WERI-Rb-1 (cell line): Measurements from ENCODE around the gene CCDC87.

Source experiments
- DNase-seq: peaks from one replicate; pipeline ENCODE4 v3.0.0-alpha.2; 2020
- H3K27ac ChIP-seq: fragments of 250-450 bp; sonication (Bioruptor Pico); 2 replicates; pipeline ENCODE4 v1.5.1; 2020; ENCODE audit warnings: mild to moderate bottlenecking, moderate library complexity
- H3K27me3 ChIP-seq: fragments of 250-450 bp; sonication (Bioruptor Pico); 2 replicates; pipeline ENCODE4 v1.5.1; 2021; ENCODE audit warnings: mild to moderate bottlenecking, low read depth, moderate library complexity; ENCODE audit not compliant: insufficient read depth, severe bottlenecking
- H3K36me3 ChIP-seq: fragments of 250-450 bp; sonication (Bioruptor Pico); 2 replicates; pipeline ENCODE4 v1.5.1; 2020; ENCODE audit warnings: mild to moderate bottlenecking, moderate library complexity
- H3K4me3 ChIP-seq: 2 replicates; pipeline ENCODE4 v1.5.1; 2011; ENCODE audit warnings: low read depth, mild to moderate bottlenecking, control low read depth, low read length
- H3K9me3 ChIP-seq: fragments of 250-450 bp; sonication (Bioruptor Pico); 2 replicates; pipeline ENCODE4 v1.5.1; 2021; ENCODE audit warnings: mild to moderate bottlenecking, moderate library complexity; ENCODE audit not compliant: severe bottlenecking
- TF ChIP-seq, protein P1 (sequence below): IDR thresholded peaks from 2 replicates; pipeline ENCODE4 v1.5.1; 2011; ENCODE audit warnings: low read depth, mild to moderate bottlenecking, control low read depth, inconsistent platforms, low read length

The CCDC87 gene

DNA sequence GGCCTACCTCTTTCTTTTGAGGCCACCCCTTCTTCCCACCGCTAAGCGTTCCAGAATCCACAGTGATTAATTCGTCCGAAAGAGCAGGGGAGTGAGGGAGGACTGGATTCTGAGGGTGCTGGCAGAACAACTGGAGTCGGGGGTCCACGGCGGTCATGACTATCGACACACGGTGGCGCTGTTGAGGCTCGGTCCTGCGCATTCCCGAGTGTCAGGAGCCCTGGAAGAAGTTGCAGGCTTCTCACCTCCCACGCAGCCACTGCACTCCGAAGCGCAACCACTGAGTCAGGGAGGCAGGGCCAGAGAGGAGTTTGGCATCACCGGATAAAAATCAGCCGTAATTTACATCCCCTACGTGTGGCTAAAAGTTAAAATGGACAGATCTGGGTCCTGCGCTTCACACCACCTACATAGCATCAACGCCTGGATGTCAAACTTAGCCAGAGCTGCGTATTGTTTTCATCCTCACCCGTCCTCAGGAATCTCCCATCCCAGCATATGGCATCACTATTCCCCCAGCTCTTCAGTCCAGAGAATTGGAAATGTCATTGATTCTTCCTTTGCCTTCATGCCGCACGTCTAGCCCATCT lies 13.8 kb downstream of the CCDC87 start:
- no peaks in the 10 kb centered on the region for H3K27me3 ChIP-seq
- no peaks in the 10 kb centered on the region for H3K36me3 ChIP-seq
- H3K4me3 ChIP-seq = no peak overlapping the region
- H3K27ac ChIP-seq = no peak overlapping the region; the same call in 1 of the 2 replicates
- peaks cover 13% of the 10 kb centered on the region for H3K9me3 ChIP-seq
- DNase-seq = peak; percentile 80
- TF ChIP-seq, protein P1, sequence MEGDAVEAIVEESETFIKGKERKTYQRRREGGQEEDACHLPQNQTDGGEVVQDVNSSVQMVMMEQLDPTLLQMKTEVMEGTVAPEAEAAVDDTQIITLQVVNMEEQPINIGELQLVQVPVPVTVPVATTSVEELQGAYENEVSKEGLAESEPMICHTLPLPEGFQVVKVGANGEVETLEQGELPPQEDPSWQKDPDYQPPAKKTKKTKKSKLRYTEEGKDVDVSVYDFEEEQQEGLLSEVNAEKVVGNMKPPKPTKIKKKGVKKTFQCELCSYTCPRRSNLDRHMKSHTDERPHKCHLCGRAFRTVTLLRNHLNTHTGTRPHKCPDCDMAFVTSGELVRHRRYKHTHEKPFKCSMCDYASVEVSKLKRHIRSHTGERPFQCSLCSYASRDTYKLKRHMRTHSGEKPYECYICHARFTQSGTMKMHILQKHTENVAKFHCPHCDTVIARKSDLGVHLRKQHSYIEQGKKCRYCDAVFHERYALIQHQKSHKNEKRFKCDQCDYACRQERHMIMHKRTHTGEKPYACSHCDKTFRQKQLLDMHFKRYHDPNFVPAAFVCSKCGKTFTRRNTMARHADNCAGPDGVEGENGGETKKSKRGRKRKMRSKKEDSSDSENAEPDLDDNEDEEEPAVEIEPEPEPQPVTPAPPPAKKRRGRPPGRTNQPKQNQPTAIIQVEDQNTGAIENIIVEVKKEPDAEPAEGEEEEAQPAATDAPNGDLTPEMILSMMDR = peak; percentile 90

DNA sequence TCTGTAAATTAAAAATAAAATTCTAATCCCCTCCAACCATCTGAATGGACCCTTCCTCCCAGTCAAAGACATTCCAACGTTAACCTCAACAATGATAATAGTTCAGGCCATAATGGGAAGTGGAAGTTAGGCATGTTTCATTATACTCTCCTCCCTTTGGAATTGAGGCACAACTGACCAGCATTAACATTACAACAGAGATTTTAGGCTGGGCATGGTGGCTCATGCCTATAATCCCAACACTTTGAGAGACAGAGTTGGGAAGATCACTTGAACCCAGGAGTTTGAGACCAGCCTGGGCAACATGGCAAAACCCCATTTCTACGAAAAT lies 22.0 kb downstream of the CCDC87 start:
- no peaks in the 10 kb centered on the region for H3K9me3 ChIP-seq
- H3K4me3 ChIP-seq = no peak overlapping the region
- H3K27ac ChIP-seq = peak overlapping the region; percentile 74
- H3K36me3 ChIP-seq = peaks cover 9% of the 10 kb centered on the region; the same call in 1 of the 2 replicates
- no peak for DNase-seq
- H3K27me3 ChIP-seq = no peaks in the 10 kb centered on the region
- TF ChIP-seq, protein P1 = no peak

DNA sequence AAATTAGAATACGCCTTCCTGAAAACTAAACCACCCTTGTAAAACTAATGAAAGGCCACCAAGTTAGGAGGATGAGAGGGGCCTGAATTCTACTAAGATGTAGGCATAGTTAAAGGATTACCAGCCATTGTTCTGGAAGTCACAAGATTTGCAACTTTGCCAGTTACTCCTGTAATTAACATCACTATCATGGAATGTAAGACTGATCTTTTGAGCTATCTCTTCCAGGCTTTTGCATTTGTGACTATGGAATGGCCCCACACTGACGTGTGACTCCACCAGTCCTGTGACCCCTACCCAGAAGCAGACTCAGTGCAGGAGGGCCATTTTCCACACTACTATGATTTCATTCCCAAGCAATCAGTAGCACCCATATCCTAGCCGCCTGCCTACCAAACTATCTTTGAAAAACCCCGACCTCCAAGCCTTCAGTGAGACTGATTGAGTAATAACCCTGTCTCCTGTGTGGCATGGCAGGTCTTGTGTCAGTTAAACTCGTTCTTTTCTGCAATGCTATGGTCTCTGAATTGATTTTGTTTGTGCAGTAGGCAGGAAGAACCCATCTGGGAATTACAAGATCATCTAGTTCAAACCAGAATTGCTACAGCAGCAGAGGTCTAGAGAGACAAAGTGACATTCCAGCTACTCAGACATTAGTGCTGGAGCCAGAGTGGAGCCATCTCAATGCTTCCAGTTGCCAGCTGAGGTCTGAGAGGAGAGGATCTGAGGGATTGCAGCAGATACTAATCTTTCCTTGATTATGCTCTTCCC lies 22.6 kb downstream of the CCDC87 start:
- Histone ChIP-seq H3K4me3 (no peak overlapping the region), H3K36me3 (peaks cover 15% of the 10 kb centered on the region), H3K27me3 (no peaks in the 10 kb centered on the region), H3K9me3 (no peaks in the 10 kb centered on the region), H3K27ac (peak overlapping the region; percentile 74)
- DNase-seq = no peak
- TF ChIP-seq, protein P1 = no peak

DNA sequence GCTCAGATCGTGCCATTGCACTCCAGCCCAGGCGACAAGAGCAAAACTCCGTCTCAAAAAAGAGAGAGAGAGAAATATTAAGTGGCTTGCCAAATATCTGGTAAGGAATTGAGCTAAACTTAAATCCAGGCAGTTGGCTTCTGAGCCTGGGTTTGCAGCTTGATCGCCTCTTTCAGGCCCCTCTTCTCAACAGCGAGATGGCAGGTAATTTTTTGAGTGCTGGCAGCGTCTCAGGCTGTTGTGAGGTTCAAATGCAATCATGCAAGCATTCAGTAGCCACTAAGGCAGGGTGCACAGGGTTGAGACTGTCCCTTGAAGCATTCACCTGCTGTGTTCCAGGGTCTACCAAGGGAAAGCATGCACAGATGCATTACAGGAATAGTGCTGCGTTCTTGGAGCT lies 23.8 kb downstream of the CCDC87 start:
- H3K27me3 ChIP-seq = no peaks in the 10 kb centered on the region
- H3K9me3 ChIP-seq = no peaks in the 10 kb centered on the region
- TF ChIP-seq, protein P1 = no peak
- no peak for DNase-seq
- H3K27ac ChIP-seq = peak overlapping the region; percentile 74
- H3K36me3 ChIP-seq = peaks cover 23% of the 10 kb centered on the region
- H3K4me3 ChIP-seq = no peak overlapping the region

DNA sequence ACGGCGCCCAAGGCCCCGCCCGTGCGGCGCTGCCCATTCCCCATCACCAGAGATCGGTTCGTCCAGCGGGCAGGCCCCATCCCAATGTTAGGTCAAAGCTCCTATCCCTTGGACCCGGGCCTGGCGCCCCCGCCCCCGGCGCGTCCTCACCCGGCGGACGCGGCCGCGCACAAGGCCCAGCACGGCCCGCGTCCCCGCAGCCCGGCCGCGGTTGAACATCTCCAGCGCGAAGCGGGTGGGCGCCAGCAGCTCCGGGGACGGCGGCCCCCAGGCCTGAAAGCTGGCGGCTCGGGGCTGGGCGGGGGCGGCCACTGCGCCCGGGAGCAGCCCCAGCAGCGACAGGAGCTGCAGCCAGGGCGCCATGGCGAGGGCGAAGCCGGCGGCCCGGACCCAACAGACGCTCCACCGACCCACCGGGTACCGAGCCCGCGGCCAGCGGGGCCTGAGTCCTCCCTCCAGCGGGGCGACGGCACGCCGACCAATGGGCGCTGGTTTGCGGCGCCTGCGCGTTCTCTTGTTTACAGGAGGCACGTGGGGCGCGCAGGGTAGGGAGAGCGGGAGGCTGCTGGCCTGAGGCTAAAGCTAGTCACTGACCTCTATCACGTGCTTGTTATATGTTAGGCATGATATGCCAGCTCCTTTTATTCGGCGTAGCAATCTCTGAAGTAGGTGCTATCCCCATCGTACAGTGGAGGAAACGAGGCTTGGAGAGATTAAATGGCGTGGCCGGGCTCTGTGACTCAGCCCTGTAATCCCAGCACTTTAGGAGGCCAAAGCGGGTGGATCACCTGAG lies 24.5 kb downstream of the CCDC87 start, which contains the start of gene CTSF:
CTSF (minus strand) TSS at position 483 of the 793 bp plus-strand sequence; CDS start at position 363, 120 bp downstream.
- TF ChIP-seq, protein P1 = no peak
- H3K27ac ChIP-seq = peak within 1 kb of the TSS; percentile 74
- H3K4me3 ChIP-seq = peak within 1 kb of the TSS; percentile 44
- no peaks in the 10 kb centered on the region for H3K9me3 ChIP-seq
- H3K36me3 ChIP-seq = peaks cover 27% of the 10 kb centered on the region
- no peaks in the 10 kb centered on the region for H3K27me3 ChIP-seq
- peak; percentile 92 for DNase-seq
